ENCODE results near the gene PTGES. TPM values are rescaled to one million over a fixed set of nuclear protein-coding genes. Genes with fewer than 3 reads are reported as not detected.
A peak's percentile ranks its signal among the peaks of the same experiment; 100 is the strongest.

The PTGES gene
- total RNA-seq, 1 experiment from 2014 or later = 4.0 TPM

GRCh38 chr9:129783516-129784361 is 30.9 kb upstream of the PTGES start:
- Mint-ChIP-seq H3K27me3 (ENCODE audit: insufficient read depth, unreplicated experiment) (peaks cover 13% of the 10 kb centered on the region), H3K27ac (ENCODE audit: unreplicated experiment) (no peak overlapping the region), H3K4me1 (ENCODE audit: low read depth, unreplicated experiment) (no peaks in the 10 kb centered on the region), H3K9me3 (ENCODE audit: unreplicated experiment) (no peaks in the 10 kb centered on the region), H3K4me3 (ENCODE audit: unreplicated experiment) (no peak overlapping the region), H3K36me3 (ENCODE audit: insufficient read depth, unreplicated experiment) (no peaks in the 10 kb centered on the region)
- Histone ChIP-seq H3K9me3 (no peaks in the 10 kb centered on the region), H3K4me3 (ENCODE audit: low read depth, low read length) (no peak overlapping the region), H3K27me3 (replicated peaks; ENCODE audit: control insufficient read depth, insufficient read depth, low read length) (no peaks in the 10 kb centered on the region), H3K4me1 (peaks cover 7% of the 10 kb centered on the region), H3K36me3 (ENCODE audit: control insufficient read depth, insufficient read depth, low read length) (no peaks in the 10 kb centered on the region)
- no TSS peak for BruUV-seq (replicated peaks)
- DNase-seq = peak; percentile 70 to 82
- ChIA-PET CTCF (interaction anchor here (0.6 to 1.3 kb wide), 4 partner anchors 41 to 141 kb away, joined by 3 to 7 read pairs (median 4); partner anchors contain the start of gene ASB6), POLR2A (no interaction called here)
- intact Hi-C loops (cut with micrococcal nuclease; ENCODE audit: unreplicated experiment) = loop anchor here (1.0 kb wide), 2 partner anchors 46 to 141 kb away; partner anchors contain the start of gene ASB6
- TF ChIP-seq, protein P1, sequence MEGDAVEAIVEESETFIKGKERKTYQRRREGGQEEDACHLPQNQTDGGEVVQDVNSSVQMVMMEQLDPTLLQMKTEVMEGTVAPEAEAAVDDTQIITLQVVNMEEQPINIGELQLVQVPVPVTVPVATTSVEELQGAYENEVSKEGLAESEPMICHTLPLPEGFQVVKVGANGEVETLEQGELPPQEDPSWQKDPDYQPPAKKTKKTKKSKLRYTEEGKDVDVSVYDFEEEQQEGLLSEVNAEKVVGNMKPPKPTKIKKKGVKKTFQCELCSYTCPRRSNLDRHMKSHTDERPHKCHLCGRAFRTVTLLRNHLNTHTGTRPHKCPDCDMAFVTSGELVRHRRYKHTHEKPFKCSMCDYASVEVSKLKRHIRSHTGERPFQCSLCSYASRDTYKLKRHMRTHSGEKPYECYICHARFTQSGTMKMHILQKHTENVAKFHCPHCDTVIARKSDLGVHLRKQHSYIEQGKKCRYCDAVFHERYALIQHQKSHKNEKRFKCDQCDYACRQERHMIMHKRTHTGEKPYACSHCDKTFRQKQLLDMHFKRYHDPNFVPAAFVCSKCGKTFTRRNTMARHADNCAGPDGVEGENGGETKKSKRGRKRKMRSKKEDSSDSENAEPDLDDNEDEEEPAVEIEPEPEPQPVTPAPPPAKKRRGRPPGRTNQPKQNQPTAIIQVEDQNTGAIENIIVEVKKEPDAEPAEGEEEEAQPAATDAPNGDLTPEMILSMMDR (IDR thresholded peaks at IDR 0.05; ENCODE audit: insufficient read depth in 1 of 2, low read depth in 1 of 2, low read length in 1 of 2, severe bottlenecking in 1 of 2, unreplicated experiment in 1 of 2) = peak; percentile 89 to 91

DNA sequence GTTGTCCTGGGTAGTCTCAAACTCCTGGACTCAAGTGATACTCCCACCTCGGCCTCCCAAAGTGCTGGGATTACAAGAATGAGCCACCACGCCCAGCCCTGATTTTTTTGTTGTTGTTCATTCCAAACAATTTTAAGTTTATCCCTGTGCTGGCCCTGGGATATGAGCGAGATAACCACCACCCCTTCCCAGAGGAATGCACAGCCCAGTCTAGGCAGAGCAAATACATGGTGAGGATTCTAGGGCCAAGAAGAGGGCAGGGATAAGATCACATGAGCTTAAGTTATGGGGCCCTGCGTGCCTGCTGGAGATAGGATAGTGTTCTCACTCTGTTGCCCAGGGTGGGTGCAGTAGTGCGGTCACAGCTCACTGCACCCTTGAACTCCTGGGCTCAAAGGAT is 29.1 kb upstream of the PTGES start:
- Mint-ChIP-seq H3K27ac (ENCODE audit: unreplicated experiment) (no peak overlapping the region), H3K36me3 (ENCODE audit: insufficient read depth, unreplicated experiment) (peaks cover 4% of the 10 kb centered on the region), H3K27me3 (ENCODE audit: insufficient read depth, unreplicated experiment) (peaks cover 10% of the 10 kb centered on the region), H3K9me3 (ENCODE audit: unreplicated experiment) (no peaks in the 10 kb centered on the region), H3K4me3 (ENCODE audit: unreplicated experiment) (no peak overlapping the region), H3K4me1 (ENCODE audit: low read depth, unreplicated experiment) (peaks cover 6% of the 10 kb centered on the region)
- no TSS peak for BruUV-seq (replicated peaks)
- no peak overlapping the region for H3K4me3 ChIP-seq (ENCODE audit: low read depth, low read length)
- ChIA-PET CTCF (interaction anchor here (0.6 to 1.6 kb wide), 4 partner anchors 32 to 140 kb away, joined by 3 to 15 read pairs (median 5); partner anchors contain the start of gene ASB6), POLR2A (interaction anchor here (0.5 kb wide), 1 partner anchor 55 kb away, joined by 4 read pairs; no protein-coding TSS in a partner anchor)
- TF ChIP-seq, protein P1 (IDR thresholded peaks at IDR 0.05; ENCODE audit: insufficient read depth in 1 of 2, low read depth in 1 of 2, low read length in 1 of 2, severe bottlenecking in 1 of 2, unreplicated experiment in 1 of 2) = no peak
- H3K27me3 ChIP-seq (replicated peaks; ENCODE audit: control insufficient read depth, insufficient read depth, low read length) = no peaks in the 10 kb centered on the region
- intact Hi-C loops (cut with micrococcal nuclease; ENCODE audit: unreplicated experiment) = no loop called here
- no peak for DNase-seq
- H3K4me1 ChIP-seq = peaks cover 14% of the 10 kb centered on the region
- no peaks in the 10 kb centered on the region for H3K36me3 ChIP-seq (ENCODE audit: control insufficient read depth, insufficient read depth, low read length)
- H3K9me3 ChIP-seq = no peaks in the 10 kb centered on the region

- intact Hi-C loops (cut with micrococcal nuclease; ENCODE audit: unreplicated experiment) = no loop called here
- Mint-ChIP-seq H3K27me3 (ENCODE audit: insufficient read depth, unreplicated experiment) (peaks cover 4% of the 10 kb centered on the region), H3K36me3 (ENCODE audit: insufficient read depth, unreplicated experiment) (peaks cover 6% of the 10 kb centered on the region), H3K4me1 (ENCODE audit: low read depth, unreplicated experiment) (peaks cover 6% of the 10 kb centered on the region), H3K27ac (ENCODE audit: unreplicated experiment) (no peak overlapping the region), H3K9me3 (ENCODE audit: unreplicated experiment) (no peaks in the 10 kb centered on the region), H3K4me3 (ENCODE audit: unreplicated experiment) (no peak overlapping the region)
- CTCF ChIA-PET = interaction anchor here (1.4 to 1.6 kb wide), 2 partner anchors 43 to 55 kb away, joined by 5 to 15 read pairs; no protein-coding TSS in a partner anchor
- no TSS peak for BruUV-seq (replicated peaks)
- Histone ChIP-seq H3K4me3 (ENCODE audit: low read depth, low read length) (no peak overlapping the region), H3K9me3 (no peaks in the 10 kb centered on the region), H3K36me3 (ENCODE audit: control insufficient read depth, insufficient read depth, low read length) (no peaks in the 10 kb centered on the region), H3K27me3 (replicated peaks; ENCODE audit: control insufficient read depth, insufficient read depth, low read length) (no peaks in the 10 kb centered on the region), H3K4me1 (peaks cover 14% of the 10 kb centered on the region)
- POLR2A ChIA-PET = no interaction called here
- TF ChIP-seq, protein P1 (IDR thresholded peaks at IDR 0.05; ENCODE audit: insufficient read depth in 1 of 2, low read depth in 1 of 2, low read length in 1 of 2, severe bottlenecking in 1 of 2, unreplicated experiment in 1 of 2) = no peak
- no peak for DNase-seq
Observed at GRCh38 chr9:129781131-129781530, 28.3 kb upstream of the PTGES start.
